Endothelial cell of umbilical vein (primary cell): ENCODE data around the gene ZIC3.

ENCODE experiments used
- EZH2 ChIP-seq: IDR thresholded peaks from 2 replicates; pipeline ENCODE4 v1.6.1; 2012; ENCODE audit warnings: borderline replicate concordance, low read depth, mild to moderate bottlenecking, moderate library complexity, low read length, inconsistent platforms; ENCODE audit not compliant: severe bottlenecking
- MYC ChIP-seq: IDR thresholded peaks from one replicate; pipeline ENCODE4 v1.6.1; 2011; ENCODE audit warnings: mild to moderate bottlenecking, low read depth, low read length
- POLR2A ChIP-seq: IDR thresholded peaks from 2 replicates; pipeline ENCODE4 v1.6.1; 2012; ENCODE audit warnings: low read depth, mild to moderate bottlenecking, control low read depth, low read length
- POLR2AphosphoS5 ChIP-seq: IDR thresholded peaks from 2 replicates; pipeline ENCODE4 v1.6.1; 2012; ENCODE audit warnings: low read depth, mild to moderate bottlenecking, control low read depth, low read length, moderate library complexity; ENCODE audit not compliant: insufficient read depth
- TF ChIP-seq, protein P1 (sequence below), 2 donors: IDR thresholded peaks; 1 replicate in 1 of 2; 2 replicates in 1 of 2; pipeline ENCODE4 v1.5.1; 2011; ENCODE audit warnings: low read length in 2 of 2, mild to moderate bottlenecking in 2 of 2, moderate library complexity in 2 of 2, control low read depth in 1 of 2, inconsistent platforms in 1 of 2, low read depth in 1 of 2; ENCODE audit not compliant: insufficient read depth in 1 of 2; ENCODE audit errors: extremely low read depth in 1 of 2

DNA sequence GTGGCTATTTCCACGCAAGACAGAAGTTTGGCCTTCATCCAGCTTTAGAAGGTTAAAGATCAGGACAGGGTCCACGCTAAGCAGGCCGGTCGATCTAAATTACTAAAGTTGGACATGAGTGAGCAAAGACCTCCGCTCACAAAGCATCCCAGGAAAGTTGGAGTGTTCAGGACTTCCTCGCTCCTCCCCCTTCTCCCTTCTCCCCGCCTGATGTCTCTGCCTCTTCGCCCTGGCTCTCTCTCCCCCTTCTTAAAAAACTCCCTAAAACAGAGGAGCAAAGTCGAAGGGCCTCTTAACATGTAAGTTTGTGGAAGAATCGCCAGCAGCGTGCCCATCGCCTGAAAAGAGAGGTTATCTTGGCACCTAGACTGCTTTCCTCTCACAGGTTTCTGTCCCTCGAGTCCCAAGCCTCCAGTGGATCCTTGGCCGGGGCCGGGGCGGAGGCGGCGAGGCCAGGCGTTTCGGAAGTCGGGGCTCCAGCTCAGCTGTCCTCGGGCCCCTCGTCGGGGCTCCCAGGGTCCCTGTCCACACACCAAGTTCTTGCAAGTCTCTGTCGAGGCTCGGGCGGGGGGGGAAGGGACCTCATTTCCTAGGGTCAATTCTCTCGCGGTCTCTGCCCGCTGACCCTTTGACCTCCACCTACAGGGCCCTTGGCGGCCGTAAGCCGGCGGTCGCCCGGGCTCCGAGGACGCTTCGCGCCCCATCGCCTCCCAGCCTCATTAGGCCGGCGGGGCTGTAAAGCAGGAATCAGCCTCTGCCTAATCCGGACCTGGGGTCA lies 7.6 kb downstream of the ZIC3 start:
- TF ChIP-seq POLR2A (no peak), MYC (no peak), EZH2 (no peak), POLR2AphosphoS5 (no peak)
- TF ChIP-seq, protein P1, sequence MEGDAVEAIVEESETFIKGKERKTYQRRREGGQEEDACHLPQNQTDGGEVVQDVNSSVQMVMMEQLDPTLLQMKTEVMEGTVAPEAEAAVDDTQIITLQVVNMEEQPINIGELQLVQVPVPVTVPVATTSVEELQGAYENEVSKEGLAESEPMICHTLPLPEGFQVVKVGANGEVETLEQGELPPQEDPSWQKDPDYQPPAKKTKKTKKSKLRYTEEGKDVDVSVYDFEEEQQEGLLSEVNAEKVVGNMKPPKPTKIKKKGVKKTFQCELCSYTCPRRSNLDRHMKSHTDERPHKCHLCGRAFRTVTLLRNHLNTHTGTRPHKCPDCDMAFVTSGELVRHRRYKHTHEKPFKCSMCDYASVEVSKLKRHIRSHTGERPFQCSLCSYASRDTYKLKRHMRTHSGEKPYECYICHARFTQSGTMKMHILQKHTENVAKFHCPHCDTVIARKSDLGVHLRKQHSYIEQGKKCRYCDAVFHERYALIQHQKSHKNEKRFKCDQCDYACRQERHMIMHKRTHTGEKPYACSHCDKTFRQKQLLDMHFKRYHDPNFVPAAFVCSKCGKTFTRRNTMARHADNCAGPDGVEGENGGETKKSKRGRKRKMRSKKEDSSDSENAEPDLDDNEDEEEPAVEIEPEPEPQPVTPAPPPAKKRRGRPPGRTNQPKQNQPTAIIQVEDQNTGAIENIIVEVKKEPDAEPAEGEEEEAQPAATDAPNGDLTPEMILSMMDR (IDR thresholded peaks at IDR 0.05; ENCODE audit: extremely low read depth in 1 of 2, insufficient read depth in 1 of 2, low read depth in 1 of 2, low read length in 2 of 2), result no peak
